Naive B cell (primary cell): ENCODE data around the gene EIPR1. TPM values are rescaled to one million over a fixed set of nuclear protein-coding genes. Genes with fewer than 3 reads are reported as not detected.
"Not testable (repeated sequence)": the region's sequence is repeated elsewhere in the genome, so short reads cannot be mapped to it uniquely, and the experiment has no call there.

ENCODE experiments used
- ATAC-seq, 2 donors: fragments of 150-1000 bp; cut with Tn5 transposase; 2 replicates each; pipeline ENCODE4 v1.10.0; 2021; ENCODE audit warnings: low read depth in 2 of 2, mild to moderate bottlenecking in 2 of 2, moderate library complexity in 2 of 2
- DNase-seq: peaks from one replicate; pipeline ENCODE4 v3.0.0; 2022
- H3K27ac Mint-ChIP-seq, 6 donors: one replicate each; pipeline ENCODE4 v1.8.0; 2020 to 2022; ENCODE audit warnings: mild to moderate bottlenecking in 6 of 6, mixed read lengths in 6 of 6, moderate library complexity in 5 of 6, inconsistent platforms in 2 of 6
- H3K27me3 Mint-ChIP-seq, 3 donors: one replicate each; pipeline ENCODE4 v1.8.0; 2021 to 2022; ENCODE audit warnings: mixed read lengths in 3 of 3, mild to moderate bottlenecking in 1 of 3
- H3K36me3 Mint-ChIP-seq, 2 donors: one replicate each; pipeline ENCODE4 v1.8.0; 2020 to 2022; ENCODE audit warnings: mixed read lengths in 2 of 2, inconsistent platforms in 1 of 2, mild to moderate bottlenecking in 1 of 2
- H3K4me1 Mint-ChIP-seq, 3 donors: one replicate each; pipeline ENCODE4 v1.8.0; 2020 to 2022; ENCODE audit warnings: mixed read lengths in 3 of 3, inconsistent platforms in 1 of 3, mild to moderate bottlenecking in 1 of 3, moderate library complexity in 1 of 3
- H3K4me3 Mint-ChIP-seq, 8 donors: one replicate each; pipeline ENCODE4 v1.8.0; 2020 to 2022; ENCODE audit warnings: mild to moderate bottlenecking in 8 of 8, mixed read lengths in 8 of 8, moderate library complexity in 8 of 8, inconsistent platforms in 2 of 8
- H3K9me3 Mint-ChIP-seq, 7 donors: one replicate each; pipeline ENCODE4 v1.8.0; 2020 to 2022; ENCODE audit warnings: mixed read lengths in 7 of 7, mild to moderate bottlenecking in 5 of 7, inconsistent platforms in 2 of 7, moderate library complexity in 1 of 7
- polyA plus RNA-seq, 6 donors: library from polyadenylated mRNA; unstranded; fragments of 300-500 nt; fragmentation: Illumina TruSeq; gene quantifications; one replicate each; pipeline ENCODE4 v1.2.3, GENCODE V29; 2021; ENCODE audit warnings: low read depth in 6 of 6

Gene EIPR1
- polyA plus RNA-seq, 6 donors from 2014 or later = 35.7 to 53.9 (median 40.9) TPM

DNA sequence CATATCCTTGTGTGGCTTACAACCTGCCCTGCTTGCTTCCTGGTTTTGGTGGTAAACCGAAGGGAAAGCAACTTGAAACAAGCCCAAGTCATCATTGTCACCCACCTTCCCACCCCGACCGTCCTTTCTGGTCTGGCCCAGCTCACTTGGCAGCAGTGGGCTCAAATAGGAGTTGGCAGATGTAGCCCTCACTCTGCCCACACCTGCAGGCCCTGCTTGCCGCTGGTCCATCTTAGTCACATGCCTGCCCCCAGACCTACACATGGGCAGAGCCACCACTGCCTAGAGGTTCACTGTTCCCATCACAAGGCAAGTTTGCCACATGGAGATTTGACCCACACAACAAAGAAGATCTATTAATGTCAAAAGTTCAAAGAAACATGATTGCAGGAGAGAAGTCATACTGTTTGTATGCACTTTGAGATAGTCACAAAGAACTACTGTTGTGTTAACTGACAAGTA lies 9.3 kb downstream of the EIPR1 start:
- H3K9me3 Mint-ChIP-seq = peaks cover 0 to 5% (median 0%) of the 10 kb centered on the region in 7 donors
- peaks cover 5 to 16% (median 15%) of the 10 kb centered on the region in 3 donors for H3K4me1 Mint-ChIP-seq
- H3K4me3 Mint-ChIP-seq = no peak overlapping the region
- no peak overlapping the region for H3K27ac Mint-ChIP-seq
- peaks cover under 1 to 12% of the 10 kb centered on the region in 2 donors for H3K36me3 Mint-ChIP-seq
- ATAC-seq (no peak), DNase-seq (no peak)
- H3K27me3 Mint-ChIP-seq = no peaks in the 10 kb centered on the region

DNA sequence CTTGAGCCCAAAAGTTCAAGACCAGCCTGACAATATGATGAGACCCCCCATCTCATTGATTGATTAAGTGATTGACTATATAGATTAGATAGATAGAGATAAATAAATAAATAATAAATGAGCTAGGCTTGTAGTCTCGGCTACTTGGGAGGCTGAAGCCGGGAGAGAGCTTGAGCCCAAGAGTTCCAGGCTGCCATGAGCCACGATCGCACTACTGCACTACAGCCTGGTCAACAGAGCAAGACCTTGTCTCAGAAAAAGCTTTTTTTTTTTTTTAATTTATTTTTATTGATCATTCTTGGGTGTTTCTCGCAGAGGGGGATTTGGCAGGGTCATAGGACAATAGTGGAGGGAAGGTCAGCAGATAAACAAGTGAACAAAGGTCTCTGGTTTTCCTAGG lies 12.4 kb downstream of the EIPR1 start:
- Mint-ChIP-seq H3K9me3 (peaks cover 0 to 5% (median 0%) of the 10 kb centered on the region in 7 donors), H3K36me3 (peaks cover 8 to 12% of the 10 kb centered on the region in 2 donors), H3K27me3 (no peaks in the 10 kb centered on the region), H3K27ac (no peak overlapping the region), H3K4me3 (no peak overlapping the region), H3K4me1 (peaks cover 35 to 46% (median 42%) of the 10 kb centered on the region in 3 donors)
- DNase-seq (no peak), ATAC-seq (no peak)

- no peak overlapping the region for H3K4me3 Mint-ChIP-seq
- no peaks in the 10 kb centered on the region for H3K27me3 Mint-ChIP-seq
- DNase-seq = no peak
- peaks cover 0 to 3% (median 0%) of the 10 kb centered on the region in 7 donors for H3K9me3 Mint-ChIP-seq
- H3K36me3 Mint-ChIP-seq = peaks cover 0 to 8% of the 10 kb centered on the region in 2 donors
- H3K4me1 Mint-ChIP-seq = peaks cover 52 to 71% (median 62%) of the 10 kb centered on the region in 3 donors
- ATAC-seq = no peak
- H3K27ac Mint-ChIP-seq = peak overlapping the region in 4 of 6 donors; percentile 22 to 94 (median 64)
These were observed 15.9 kb downstream of the EIPR1 start for GRCh38 chr2:3361518-3362389.

GRCh38 chr2:3357926-3358325 lies 19.7 kb downstream of the EIPR1 start:
- Mint-ChIP-seq H3K4me1 (peaks cover 50 to 57% (median 55%) of the 10 kb centered on the region in 3 donors), H3K36me3 (peaks cover 8 to 15% of the 10 kb centered on the region in 2 donors), H3K9me3 (peaks cover 0 to 3% (median 0%) of the 10 kb centered on the region in 7 donors), H3K4me3 (peak overlapping the region in 3 of 8 donors; percentile 4 to 26 (median 18)), H3K27me3 (no peaks in the 10 kb centered on the region), H3K27ac (peak overlapping the region in 5 of 6 donors; percentile 53 to 89 (median 77))
- ATAC-seq = no peak
- no peak for DNase-seq

GRCh38 chr2:3357446-3357845 lies 20.2 kb downstream of the EIPR1 start:
- peak; percentile 15 for DNase-seq
- peak overlapping the region in 2 of 8 donors; percentile 18 to 63 for H3K4me3 Mint-ChIP-seq

GRCh38 chr2:3356799-3357198 lies 20.8 kb downstream of the EIPR1 start:
- DNase-seq (no peak), ATAC-seq (no peak)
- H3K9me3 Mint-ChIP-seq = peaks cover 0 to 6% (median 4%) of the 10 kb centered on the region in 7 donors
- no peaks in the 10 kb centered on the region for H3K27me3 Mint-ChIP-seq
- H3K4me3 Mint-ChIP-seq = peak overlapping the region in 1 of 8 donors; percentile 71
- peaks cover 42 to 46% (median 44%) of the 10 kb centered on the region in 3 donors for H3K4me1 Mint-ChIP-seq
- peak overlapping the region in 2 of 6 donors; percentile 51 to 82 for H3K27ac Mint-ChIP-seq
- peaks cover 12 to 20% of the 10 kb centered on the region in 2 donors for H3K36me3 Mint-ChIP-seq

More at GRCh38 chr2:3357446-3357845, 20.2 kb downstream of the EIPR1 start:
- H3K4me1 Mint-ChIP-seq = peaks cover 47 to 52% (median 50%) of the 10 kb centered on the region in 3 donors
- H3K27ac Mint-ChIP-seq = peak overlapping the region; percentile 37 to 89 (median 66)
- not testable (repeated sequence) for H3K9me3 Mint-ChIP-seq, H3K27me3 Mint-ChIP-seq
- peaks cover 10 to 16% of the 10 kb centered on the region in 2 donors for H3K36me3 Mint-ChIP-seq
- ATAC-seq = peak; percentile 69 to 73

GRCh38 chr2:3355951-3356569 lies 21.6 kb downstream of the EIPR1 start:
- H3K9me3 Mint-ChIP-seq = peaks cover 0 to 7% (median 4%) of the 10 kb centered on the region in 7 donors
- H3K36me3 Mint-ChIP-seq = peaks cover 17 to 26% of the 10 kb centered on the region in 2 donors
- H3K4me3 Mint-ChIP-seq = peak overlapping the region in 1 of 8 donors; percentile 66
- no peak for DNase-seq
- H3K27me3 Mint-ChIP-seq = no peaks in the 10 kb centered on the region
- H3K4me1 Mint-ChIP-seq = peaks cover 35 to 38% (median 38%) of the 10 kb centered on the region in 3 donors
- no peak for ATAC-seq
- peak overlapping the region in 2 of 6 donors; percentile 36 to 51 for H3K27ac Mint-ChIP-seq

- H3K27me3 Mint-ChIP-seq = no peaks in the 10 kb centered on the region
- no peak for ATAC-seq
- peaks cover 0 to 15% (median 7%) of the 10 kb centered on the region in 7 donors for H3K9me3 Mint-ChIP-seq
- no peak overlapping the region for H3K4me3 Mint-ChIP-seq
- no peak overlapping the region for H3K27ac Mint-ChIP-seq
- H3K4me1 Mint-ChIP-seq = peaks cover 27 to 29% (median 28%) of the 10 kb centered on the region in 3 donors
- no peak for DNase-seq
- H3K36me3 Mint-ChIP-seq = peaks cover 24 to 37% of the 10 kb centered on the region in 2 donors
These were observed 22.6 kb downstream of the EIPR1 start for GRCh38 chr2:3354986-3355385.

GRCh38 chr2:3349211-3349693 lies 28.4 kb downstream of the EIPR1 start:
- no peak for ATAC-seq
- Mint-ChIP-seq H3K27ac (no peak overlapping the region), H3K36me3 (peaks cover 42 to 67% of the 10 kb centered on the region in 2 donors), H3K27me3 (no peaks in the 10 kb centered on the region), H3K9me3 (peaks cover 0 to 15% (median 10%) of the 10 kb centered on the region in 7 donors), H3K4me1 (peaks cover 0 to 14% (median 5%) of the 10 kb centered on the region in 3 donors), H3K4me3 (no peak overlapping the region)
- DNase-seq = no peak

GRCh38 chr2:3348767-3349166 lies 28.9 kb downstream of the EIPR1 start:
- H3K9me3 Mint-ChIP-seq = peaks cover 0 to 15% (median 10%) of the 10 kb centered on the region in 7 donors
- peaks cover 0 to 14% (median under 1%) of the 10 kb centered on the region in 3 donors for H3K4me1 Mint-ChIP-seq
- peaks cover 37 to 62% of the 10 kb centered on the region in 2 donors for H3K36me3 Mint-ChIP-seq
- H3K4me3 Mint-ChIP-seq = peak overlapping the region in 1 of 8 donors; percentile 5
- H3K27ac Mint-ChIP-seq = no peak overlapping the region
- ATAC-seq (no peak), DNase-seq (no peak)
- H3K27me3 Mint-ChIP-seq = no peaks in the 10 kb centered on the region

DNA sequence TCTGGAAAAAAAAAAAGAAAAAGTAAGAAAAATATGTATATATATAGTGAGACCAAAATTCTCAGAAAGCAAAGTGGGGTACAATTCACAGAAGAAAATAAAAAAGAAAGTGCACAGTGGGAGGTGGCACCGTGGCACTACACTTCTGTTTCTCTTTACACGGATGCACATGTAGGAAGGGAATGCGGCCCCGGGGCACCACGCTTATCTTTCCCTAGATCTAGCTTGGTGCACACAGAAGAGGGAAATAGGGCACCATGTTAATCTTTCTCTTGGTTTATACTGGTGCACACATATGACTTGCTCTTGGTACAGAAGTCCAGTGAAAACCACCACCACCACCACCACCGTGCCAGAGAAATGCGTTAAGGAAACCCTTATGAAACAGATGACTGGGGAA lies 32.0 kb downstream of the EIPR1 start:
- peaks cover 6 to 14% (median 9%) of the 10 kb centered on the region in 3 donors for H3K4me1 Mint-ChIP-seq
- ATAC-seq (no peak), DNase-seq (no peak)
- H3K27ac Mint-ChIP-seq = no peak overlapping the region
- peaks cover 24 to 37% of the 10 kb centered on the region in 2 donors for H3K36me3 Mint-ChIP-seq
- peaks cover 0 to 6% (median 5%) of the 10 kb centered on the region in 7 donors for H3K9me3 Mint-ChIP-seq
- H3K27me3 Mint-ChIP-seq = no peaks in the 10 kb centered on the region
- no peak overlapping the region for H3K4me3 Mint-ChIP-seq

- Mint-ChIP-seq H3K4me1 (peaks cover 6 to 14% (median 9%) of the 10 kb centered on the region in 3 donors), H3K27me3 (no peaks in the 10 kb centered on the region), H3K9me3 (peaks cover 0 to 5% (median 0%) of the 10 kb centered on the region in 7 donors), H3K36me3 (peaks cover 18 to 30% of the 10 kb centered on the region in 2 donors), H3K4me3 (no peak overlapping the region), H3K27ac (no peak overlapping the region)
- ATAC-seq (no peak), DNase-seq (no peak)
These were observed 32.7 kb downstream of the EIPR1 start for GRCh38 chr2:3344897-3345296.

DNA sequence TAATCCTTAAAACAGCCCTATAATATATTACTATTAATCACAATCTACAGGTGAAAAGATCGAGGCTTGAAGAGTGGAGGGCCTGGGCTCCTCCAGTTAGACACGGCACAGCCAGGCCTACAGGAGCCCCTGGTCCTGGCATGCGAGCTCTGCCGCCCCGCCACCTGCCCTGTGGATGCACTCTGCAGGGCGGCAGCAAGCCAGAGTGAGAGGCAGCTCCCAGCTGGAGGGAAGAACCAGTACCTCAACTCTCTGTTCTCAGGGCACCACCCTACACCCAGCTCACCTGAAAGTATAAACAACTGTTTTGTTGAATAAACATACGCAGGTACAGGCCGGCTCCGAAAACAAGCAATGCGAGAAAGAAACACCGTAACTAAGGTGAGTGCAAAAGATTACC lies 34.6 kb downstream of the EIPR1 start:
- Mint-ChIP-seq H3K36me3 (peaks cover 18 to 20% of the 10 kb centered on the region in 2 donors), H3K27ac (peak overlapping the region in 1 of 6 donors; percentile 24), H3K4me1 (peaks cover 6 to 11% (median 9%) of the 10 kb centered on the region in 3 donors), H3K9me3 (peaks cover 0 to 5% (median 0%) of the 10 kb centered on the region in 7 donors), H3K27me3 (no peaks in the 10 kb centered on the region), H3K4me3 (no peak overlapping the region)
- DNase-seq = no peak
- no peak for ATAC-seq
